HG02840 (cell line): Measurements from ENCODE around the gene KIF25.

Experiments
- ATAC-seq: cut with Tn5 transposase; IDR thresholded peaks from one replicate; pipeline ENCODE4 v1.9.1; 2021; ENCODE audit warnings: mild to moderate bottlenecking, moderate library complexity, moderate number of reproducible peaks; ENCODE audit not compliant: unreplicated experiment, low FRiP score

KIF25 gene

GRCh38 chr6:168047841-168048723 lies 50.6 kb downstream of the KIF25 start:
- no peak for ATAC-seq

DNA sequence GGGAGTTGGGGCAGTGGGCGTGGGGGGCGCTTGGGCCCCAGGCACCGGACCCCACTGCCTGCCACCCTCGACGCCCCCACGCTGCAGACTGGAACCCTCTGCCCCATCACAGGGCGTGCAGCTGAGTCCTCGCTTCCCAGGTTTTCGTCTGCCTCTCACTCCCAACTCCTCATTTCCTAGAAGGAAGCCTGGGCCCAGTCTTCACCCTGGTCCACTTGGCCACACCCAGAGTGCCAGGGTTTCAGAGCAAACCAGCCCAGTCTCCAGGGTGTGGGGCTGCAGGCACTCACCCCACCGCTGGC lies 51.2 kb downstream of the KIF25 start:
- ATAC-seq, result no peak

DNA sequence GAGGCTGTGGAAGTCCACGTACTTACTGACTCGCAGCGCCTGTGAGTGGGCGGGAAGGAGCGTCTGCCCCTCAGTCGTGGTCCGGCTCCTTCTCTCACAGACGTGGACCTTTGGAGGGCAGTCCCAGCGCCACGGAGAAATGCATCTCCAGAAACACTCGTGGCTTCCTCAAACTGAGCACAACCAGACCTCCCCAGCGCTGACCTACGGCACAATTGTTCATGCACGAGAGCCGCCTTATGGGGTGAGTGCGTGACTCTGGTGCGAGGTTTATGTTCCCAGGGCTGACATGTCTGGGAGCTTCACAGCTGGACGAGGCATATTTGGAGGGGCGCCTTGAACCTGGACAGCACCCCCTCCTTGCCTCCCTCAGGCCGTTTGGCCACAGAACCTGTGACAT lies 51.8 kb downstream of the KIF25 start:
- ATAC-seq, result no peak

GRCh38 chr6:168049706-168050224 lies 52.3 kb downstream of the KIF25 start:
- no peak for ATAC-seq

DNA sequence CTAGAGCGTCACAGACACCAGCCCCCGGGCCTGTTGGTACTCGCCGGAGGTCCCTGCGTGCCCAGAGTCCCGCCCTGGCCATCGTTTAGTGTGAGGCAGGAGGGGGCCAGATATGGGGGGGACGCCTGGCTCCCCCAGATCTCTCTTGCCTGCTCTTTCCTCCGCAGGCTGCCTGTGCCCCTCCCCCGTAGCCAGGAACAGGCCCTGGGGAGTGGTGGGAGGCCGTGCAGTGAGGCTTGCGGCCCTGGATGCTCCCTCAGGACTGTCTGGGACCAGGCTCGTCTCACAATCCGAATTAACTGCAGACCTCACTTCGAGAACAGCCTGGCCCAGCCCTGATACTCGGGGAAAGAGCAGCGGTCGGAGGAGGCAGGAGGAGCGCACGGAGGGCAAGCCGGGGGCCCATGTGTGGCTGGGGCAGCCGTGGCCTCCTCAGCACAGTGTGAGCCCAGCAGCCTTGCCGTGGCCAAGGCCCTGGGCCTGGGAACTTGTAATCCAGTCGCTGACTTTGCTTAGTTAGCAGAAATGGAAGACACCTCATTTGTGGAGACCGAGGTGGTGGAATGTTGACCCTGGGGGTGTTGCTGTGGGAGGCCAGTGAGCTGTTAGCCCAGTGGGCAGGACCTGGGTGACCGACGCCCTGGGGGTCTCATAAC lies 52.9 kb downstream of the KIF25 start:
- no peak for ATAC-seq

DNA sequence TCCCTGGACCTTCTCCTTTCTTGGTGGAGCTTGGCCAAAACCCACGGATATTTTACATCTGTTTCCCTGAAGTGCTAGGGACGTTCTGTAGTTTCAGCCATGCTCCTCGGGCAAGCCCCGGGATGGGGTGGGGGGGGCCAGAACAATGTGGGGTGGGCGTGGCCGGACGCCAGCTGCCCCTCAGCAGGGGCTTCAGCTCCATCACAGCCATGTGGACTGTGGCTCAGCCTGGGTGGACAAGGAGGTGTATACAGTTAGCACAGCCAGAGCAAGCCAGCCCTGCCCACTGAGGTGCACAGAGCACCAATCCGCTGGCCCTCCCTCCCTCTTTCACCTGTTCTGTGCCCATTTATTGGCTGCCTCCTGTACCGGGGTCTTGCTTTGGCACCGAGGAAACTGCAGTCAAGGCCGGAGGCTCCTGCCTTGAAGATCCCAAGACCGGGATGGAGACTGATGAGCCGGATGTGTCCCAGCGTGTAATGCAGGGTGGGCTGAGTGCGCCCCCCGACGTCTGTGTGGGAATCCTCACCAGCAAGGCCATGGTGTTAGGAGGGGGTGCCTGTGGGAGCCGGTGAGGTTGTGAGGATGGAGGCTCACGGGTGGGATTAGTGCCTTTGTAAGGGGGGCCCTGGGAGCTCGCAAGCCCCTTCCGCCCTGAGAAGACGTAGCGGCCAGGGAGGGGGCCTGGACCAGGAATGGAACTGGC lies 53.6 kb downstream of the KIF25 start:
- ATAC-seq, result no peak

GRCh38 chr6:168051648-168052047 lies 54.2 kb downstream of the KIF25 start:
- no peak for ATAC-seq

DNA sequence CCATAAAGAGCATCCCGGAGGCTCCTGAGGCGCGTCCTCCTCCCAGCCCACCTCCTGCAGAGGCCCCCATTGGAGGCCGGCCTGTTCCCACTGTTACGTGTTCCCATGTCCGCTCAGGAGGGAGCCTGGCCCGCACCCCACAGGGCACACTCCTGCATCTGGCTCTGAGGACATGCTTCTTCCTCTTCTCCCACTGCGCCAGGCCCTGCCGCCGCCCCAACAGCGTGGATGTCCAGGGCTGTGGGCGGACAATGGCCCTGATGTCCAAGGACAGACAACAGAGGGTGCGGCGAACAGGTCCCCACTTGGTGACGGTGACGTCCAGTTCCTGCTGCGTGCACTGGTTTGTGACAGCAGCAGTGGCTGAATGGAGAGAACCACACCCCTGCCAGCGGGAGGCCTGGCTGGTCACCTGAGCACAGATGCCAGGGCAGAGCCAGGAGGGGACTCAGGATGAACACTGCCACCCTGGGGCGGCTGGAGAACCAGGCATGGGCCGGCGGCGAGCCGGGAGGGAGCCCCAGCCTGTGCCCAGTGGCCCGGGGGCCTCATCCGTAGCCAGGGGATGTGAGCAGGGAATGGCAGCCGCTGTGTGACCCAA lies 54.9 kb downstream of the KIF25 start:
- no peak for ATAC-seq

GRCh38 chr6:168053086-168053956 lies 55.9 kb downstream of the KIF25 start:
- ATAC-seq, result no peak

- ATAC-seq, result no peak
Measured at GRCh38 chr6:168053957-168054471, 56.5 kb downstream of the KIF25 start.

DNA sequence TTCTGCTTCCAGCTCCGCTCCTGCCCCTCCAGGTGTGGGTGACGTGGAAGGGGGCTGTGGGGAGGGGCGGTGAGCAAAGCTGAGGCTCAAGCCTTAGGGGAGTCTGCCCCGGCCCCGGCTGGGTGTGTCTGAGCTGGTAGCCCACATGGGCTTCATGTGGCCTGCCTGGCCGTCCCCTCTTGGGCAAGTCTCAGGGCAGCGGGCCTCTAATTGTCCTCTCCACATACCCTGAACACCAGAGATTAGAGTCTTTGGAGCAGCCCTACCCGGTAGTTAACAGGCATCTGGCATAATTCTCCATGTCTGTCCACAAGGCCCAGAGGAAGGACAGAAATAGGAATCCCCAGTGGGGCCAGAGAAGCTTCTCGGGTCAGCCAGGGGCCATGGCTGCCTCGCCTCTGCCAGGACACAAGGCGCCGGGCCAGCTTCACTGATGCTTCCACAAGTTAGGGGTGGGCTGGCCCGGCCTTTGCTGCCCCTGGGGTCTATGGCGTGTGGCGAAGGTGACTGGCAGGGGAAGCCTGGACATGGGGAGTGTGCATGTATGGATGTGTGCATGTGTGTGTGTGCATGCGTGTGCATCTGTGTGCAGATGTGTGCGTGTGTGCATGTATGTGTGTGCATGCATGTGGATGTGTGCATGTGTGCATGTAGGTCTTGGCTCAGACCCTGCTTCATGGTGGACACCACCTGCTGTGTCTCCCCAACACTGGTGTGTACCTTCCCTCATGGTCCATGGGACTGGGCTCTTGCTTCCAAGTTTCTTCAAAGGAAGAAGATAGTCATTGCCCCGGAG lies 57.5 kb downstream of the KIF25 start:
- ATAC-seq, result no peak

DNA sequence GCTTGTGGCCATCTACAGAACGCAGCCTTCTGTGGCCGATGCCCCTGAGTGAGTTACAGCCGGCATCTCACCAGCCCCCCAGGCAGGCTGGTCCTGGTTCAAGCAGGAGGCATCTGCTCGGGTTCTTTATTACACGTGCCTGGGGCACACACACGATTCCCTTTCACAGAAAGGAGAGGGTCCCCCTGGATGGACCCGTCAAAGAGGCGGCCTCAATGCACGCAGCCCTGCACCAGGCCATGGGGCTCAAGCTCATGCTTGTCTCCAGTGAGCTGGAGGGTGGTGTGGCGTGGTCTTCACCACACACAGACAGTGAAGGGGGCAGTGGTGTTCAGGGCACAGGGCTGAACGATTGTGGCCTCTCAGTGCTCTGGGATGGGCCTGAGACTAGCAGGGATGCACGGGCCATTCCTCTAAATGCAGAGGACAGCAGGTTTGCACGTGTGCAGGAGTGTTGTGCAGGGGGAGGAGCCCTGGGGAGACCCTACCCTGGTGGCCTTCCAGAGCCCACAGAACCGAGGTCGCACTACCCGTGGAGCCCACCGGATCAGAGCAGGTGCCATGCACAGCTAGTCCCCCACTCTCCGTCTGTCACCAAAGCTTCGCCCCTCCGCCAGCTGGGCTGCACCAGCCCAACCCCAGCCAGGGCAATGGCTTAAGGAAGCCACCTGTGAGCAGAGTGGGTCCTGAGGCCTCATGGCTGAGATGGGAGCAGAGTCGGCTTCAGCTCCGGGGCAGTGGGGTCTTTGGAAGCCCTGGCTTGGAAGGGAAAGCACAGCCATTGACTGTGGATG lies 58.4 kb downstream of the KIF25 start:
- ATAC-seq, result no peak

DNA sequence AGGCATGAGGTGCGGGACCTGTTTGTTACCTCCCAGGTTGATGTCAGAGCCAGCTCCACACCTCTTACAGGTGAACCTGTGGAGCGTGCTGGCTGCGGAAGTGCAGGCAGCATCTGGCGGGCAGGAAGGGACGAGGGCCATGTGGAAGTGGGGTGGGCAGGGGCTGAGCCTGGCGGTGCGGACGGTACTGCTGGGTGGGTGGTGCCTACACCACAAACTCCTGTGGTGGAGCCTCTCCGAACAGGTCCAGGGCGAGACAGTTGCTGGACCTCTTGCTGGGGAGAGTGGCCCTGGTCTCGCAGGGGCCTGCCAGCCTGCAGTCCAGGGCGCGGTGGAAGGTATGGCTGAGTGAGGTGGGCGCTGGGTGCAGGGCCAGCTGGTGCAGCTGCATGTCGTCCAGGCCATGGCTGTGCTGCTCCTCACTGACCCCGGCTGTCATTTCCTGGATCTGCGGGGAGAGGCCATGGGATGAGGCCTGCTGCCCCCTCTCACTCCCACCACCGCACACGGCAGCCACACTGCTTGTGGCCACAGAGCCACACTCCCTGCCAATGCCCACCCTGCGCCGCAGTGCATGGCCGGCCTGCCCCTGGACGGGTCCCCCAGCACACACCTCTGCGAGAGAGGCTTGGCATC lies 59.5 kb downstream of the KIF25 start:
- ATAC-seq, result no peak

GRCh38 chr6:168057836-168058235 lies 60.4 kb downstream of the KIF25 start:
- no peak for ATAC-seq

DNA sequence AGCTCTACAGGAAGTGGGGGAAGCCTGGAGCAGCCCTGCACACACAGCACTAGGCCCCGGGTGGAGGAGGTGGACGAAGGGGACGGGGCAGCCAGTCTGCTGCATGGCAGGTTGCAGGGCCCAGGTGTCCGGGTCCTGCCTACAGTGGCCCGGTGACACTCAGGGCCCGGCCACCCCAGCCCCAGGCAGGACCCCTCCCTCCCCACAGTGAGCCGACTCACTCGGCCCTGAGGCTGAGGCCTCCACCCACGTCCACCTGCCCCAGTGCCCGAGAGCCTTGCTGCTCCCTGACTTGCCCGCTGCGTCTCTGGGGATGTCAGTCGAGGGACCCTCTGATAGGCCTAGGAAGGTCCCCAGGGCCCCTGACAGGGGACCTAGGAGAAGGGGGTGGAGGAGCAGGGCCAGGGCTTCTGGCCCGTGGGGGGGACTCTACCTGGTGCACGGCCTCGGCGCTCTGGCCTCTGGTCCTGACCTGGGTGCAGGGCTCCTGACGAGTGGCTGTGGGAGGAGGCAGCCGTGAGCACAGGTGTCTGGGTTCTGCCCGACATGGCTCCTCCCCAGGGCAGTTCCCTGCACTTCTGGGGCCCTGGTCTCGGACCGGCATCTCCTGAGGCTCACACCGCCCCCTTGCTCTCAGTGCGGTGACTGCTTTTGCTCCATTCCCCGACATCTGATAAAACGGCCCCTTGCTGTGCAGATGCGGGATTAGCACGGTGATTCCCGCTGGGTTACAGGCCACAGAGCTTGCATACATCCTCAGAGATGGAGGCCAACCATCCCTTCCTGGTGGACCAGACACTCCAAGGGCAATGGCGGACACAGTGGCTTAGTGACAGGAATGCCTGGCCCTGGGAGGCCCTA lies 61.5 kb downstream of the KIF25 start:
- ATAC-seq, result no peak

DNA sequence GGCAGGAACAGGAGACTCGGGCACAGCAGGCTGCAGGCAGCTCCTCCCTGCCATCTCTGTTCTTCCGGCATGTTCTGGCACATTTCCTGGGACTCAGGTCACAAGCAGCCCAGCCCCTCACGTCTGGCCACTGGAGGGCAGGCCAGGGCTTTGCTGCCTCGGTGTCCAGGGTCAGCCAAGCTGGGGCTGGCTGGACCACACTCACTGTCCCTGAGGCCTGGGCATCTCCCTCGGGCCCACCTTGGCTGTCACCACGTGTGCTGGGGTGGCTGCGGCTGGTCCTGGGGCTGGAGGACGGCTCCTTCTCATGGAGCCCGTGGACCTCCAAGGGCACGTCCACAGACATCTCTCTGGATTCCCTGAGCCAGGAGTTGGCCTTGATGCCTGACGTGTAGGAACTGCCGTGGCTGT lies 63.1 kb downstream of the KIF25 start:
- no peak for ATAC-seq
